Stimulated activated CD4-positive, alpha-beta T cell treated with anti-CD3 and anti-CD28 coated beads, Interleukin-1b, Interleukin-23, amount 100 ng/mL, for 4 hours (primary cell): ENCODE data around the gene CDK5RAP3.
"Not testable (repeated sequence)": the region's sequence is repeated elsewhere in the genome, so short reads cannot be mapped to it uniquely, and the experiment has no call there.

ENCODE experiments used
- DNase-seq, 2 donors: peaks; one replicate each; pipeline ENCODE4 v3.0.0-alpha.2; 2020; ENCODE audit warnings: low read depth in 2 of 2

CDK5RAP3 gene

DNA sequence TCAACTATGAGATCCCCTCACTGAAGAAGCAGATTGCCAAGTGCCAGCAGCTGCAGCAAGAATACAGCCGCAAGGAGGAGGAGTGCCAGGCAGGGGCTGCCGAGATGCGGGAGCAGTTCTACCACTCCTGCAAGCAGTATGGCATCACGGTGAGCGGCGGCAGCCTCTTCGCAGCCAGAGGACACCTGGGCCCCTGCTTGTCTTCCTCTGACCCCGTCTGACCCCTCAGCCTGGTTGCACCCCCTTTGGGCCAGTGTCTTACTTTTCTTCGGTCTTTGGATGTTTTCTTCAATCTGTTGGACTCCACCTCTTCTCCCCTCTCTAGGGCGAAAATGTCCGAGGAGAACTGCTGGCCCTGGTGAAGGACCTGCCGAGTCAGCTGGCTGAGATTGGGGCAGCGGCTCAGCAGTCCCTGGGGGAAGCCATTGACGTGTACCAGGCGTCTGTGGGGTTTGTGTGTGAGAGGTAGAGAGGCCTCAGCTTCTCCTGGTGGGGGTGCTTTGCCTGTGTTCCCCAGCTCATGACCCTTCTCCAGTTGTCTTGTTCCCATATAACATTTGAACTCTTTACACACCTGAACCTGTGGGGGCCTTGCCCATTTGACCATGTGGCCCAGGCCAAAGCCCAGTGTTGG is 4.4 kb downstream of the CDK5RAP3 start:
- no peak for DNase-seq

DNA sequence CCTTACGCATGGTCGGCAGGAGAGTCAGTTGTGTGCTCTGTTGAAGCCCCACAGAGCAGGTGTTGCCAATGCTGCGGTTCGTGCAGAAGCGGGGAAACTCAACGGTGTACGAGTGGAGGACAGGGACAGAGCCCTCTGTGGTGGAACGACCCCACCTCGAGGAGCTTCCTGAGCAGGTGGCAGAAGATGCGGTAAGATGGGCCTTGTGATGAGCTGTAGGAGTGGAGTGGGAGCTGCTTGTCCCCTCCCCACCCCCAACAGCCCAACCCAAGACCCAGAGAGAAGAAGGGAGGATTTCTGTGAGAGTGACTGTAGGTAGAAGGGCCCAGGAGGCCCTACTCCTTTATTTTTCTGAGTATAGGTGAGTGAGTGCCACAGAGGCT is 4.9 kb downstream of the CDK5RAP3 start:
- DNase-seq = no peak

DNA sequence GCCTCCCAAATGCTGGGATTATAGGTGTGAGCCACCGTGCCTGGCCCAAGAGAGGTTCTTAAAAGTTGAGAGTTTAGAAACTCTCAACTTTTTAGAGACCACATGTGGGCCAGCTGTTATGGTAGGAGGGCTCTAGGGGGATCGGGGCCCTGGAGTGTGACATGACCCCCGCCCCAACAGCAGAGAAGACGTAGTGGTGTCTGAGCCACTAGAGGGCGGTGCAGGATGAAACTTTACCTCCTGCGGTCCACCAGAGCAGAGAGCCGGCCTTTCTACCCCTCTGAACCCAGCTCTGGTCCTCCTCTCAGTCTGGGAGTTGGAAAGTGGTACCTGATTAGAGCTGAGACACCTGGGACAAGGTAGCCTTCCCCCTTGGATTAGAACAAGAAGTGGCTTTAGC is 7.4 kb downstream of the CDK5RAP3 start:
- DNase-seq = peak; percentile 22 to 25

- no peak for DNase-seq
Measured at GRCh38 chr17:47980541-47980940, 9.6 kb downstream of the CDK5RAP3 start.

GRCh38 chr17:47981462-47981861 is 10.5 kb downstream of the CDK5RAP3 start:
- DNase-seq = no peak

GRCh38 chr17:47982091-47982617 is 11.2 kb downstream of the CDK5RAP3 start:
- DNase-seq = no peak

DNA sequence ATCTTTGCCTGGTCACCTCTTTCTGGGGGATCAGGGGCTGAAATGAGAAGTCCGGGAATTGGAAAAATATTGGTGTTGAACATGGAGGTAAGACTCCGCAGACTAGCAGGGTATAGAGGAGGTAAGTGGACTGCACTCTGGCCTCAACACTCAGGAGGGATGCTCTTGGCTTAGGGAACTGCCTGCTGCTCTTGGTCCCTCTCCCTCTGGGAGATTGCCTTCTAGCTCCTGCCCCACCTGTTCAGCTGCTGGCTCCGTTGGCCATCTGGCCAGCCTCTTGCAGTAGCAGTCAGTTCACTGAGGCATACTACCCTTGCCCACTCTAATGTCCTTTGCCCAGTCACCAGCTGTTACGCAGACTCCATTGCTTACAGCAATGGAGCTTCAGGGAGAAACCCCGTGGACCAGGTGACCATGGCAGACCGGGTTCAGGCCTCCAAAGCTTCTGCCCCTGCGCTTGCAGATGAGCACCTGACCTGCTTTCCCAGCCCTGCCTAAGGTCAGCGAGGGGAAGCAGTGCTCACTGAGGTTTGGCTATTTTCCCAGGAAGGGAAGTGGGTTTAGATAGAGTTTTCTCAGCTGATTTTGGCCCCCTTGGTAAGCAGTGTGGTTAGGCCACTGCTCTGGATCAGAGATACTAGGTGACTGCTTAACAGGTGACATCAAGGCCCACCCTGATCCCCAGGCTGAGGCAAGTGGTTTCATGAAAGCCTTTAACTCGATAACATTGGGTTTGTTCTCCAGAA is 11.9 kb downstream of the CDK5RAP3 start:
- DNase-seq = no peak

DNA sequence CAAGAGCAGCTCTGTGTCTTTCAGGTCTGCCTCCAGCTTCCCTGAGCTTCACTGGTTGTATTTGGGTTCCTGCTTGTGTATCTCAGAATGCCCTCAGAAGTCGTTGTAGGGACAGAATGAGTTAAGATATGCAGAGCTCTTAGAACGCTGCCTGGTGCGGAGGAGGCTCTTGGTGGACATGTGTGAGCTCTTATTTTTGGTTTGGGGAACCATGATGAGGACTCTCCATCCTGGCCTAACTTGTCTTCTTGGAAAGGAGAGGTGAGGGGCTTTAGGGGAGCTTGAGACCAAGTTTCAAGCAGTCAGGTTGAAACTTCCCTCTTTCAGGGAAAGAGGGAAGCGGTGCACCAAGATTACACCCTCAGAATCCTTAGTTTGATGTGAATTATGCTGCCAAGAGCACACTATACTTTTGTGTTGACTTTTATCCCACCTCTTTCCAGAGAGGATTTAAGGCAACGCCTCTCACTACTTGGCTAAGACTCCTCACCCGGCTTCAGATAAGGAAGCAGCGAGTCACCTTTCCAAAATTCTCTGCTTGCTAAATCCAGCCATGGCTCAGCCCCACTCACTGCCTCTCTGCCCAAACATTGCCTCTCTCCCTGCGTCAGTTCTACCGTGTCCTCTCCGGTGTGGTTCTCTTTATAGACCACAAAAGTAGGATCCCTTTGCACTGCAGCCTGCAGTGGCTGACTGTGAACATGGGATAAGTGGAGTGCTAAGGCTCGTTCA is 12.7 kb downstream of the CDK5RAP3 start:
- DNase-seq = no peak

- DNase-seq = no peak
Measured at GRCh38 chr17:47986520-47986919, 15.6 kb downstream of the CDK5RAP3 start.

DNA sequence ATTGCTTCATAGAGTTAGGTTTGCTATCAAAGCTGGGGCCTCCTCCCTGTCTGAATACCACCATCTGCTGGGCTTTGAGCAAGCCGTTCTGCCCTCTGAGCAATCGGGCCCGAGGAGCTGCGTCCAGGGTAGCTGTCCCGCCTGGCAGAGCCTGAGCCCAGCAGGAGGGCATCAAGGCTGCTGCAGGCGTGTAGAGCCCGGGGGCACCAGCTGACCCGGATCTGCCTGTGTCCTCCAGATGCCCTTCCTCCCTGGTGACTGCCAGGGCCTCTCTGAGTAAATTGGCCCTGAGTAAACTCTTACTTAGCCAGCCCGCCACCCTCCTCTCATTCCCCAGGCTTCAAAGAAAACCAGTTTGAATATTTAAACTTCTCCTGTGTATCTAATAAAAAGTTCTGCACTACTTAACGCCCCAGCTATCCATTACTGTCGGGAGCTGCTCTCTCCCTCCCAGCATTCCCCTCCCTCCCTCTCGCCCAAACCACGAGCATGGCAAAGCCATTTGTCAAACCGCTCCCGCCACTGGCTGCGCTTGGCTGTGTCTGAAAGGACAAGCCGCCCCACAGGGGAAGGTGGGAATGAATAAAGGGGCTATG is 16.4 kb downstream of the CDK5RAP3 start:
- DNase-seq = no peak

DNA sequence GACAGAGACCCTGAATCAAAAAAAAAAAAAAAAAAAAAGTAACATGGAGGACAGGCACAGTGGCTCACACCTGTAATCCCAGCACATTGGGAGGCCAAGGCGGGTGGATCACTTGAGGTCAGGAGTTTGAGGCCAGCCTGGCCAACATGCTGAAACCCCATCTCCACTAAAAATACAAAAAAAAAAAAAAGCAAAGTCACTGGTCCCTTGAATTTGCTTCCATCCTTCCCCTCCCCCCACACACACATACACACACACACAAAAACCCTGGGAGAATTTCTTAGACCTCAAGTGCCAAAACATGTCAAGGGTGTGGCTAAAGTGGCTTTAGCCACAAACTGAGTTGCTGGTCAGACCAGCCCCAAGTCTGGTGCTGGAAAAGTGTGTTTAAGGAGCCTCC is 17.5 kb downstream of the CDK5RAP3 start:
- DNase-seq = not testable (repeated sequence)

DNA sequence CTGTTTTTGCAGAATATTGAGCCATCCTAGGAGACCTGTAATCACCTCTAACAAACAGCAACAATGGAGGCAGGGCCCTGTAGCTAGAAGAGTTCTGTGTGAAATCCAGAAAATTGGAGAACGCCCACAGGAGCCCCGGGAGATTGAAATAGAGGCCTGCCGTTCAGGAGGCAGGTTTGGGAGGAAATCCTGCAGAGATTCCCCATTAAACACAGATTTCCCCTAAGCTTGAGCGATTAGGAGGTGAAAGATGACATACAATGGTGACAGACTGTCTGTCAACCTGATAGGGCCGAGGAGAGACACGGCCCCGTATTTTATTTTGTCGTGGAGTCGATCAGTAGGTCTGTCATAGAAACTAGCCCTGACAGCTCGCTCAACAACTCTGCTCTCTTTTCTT is 18.2 kb downstream of the CDK5RAP3 start:
- no peak for DNase-seq

DNA sequence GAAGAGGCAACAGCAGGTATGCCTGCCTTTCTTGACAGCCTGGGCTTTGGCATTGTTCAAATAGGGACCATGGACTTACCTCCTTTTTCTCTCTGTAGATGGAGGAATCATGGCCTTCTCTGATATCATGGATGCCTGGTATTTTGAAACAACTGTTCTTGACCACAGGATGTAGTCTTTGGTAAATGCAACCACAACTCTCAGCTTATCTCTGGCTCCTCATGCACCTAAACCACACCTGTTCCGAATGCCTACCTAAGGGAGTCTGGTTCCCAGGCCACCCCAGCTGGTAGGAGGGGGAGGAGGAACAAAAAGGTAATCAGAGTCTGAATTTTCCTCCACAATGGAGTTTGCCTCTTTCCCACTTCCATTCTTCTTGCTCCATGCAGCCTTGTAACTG is 18.8 kb downstream of the CDK5RAP3 start:
- no peak for DNase-seq

DNA sequence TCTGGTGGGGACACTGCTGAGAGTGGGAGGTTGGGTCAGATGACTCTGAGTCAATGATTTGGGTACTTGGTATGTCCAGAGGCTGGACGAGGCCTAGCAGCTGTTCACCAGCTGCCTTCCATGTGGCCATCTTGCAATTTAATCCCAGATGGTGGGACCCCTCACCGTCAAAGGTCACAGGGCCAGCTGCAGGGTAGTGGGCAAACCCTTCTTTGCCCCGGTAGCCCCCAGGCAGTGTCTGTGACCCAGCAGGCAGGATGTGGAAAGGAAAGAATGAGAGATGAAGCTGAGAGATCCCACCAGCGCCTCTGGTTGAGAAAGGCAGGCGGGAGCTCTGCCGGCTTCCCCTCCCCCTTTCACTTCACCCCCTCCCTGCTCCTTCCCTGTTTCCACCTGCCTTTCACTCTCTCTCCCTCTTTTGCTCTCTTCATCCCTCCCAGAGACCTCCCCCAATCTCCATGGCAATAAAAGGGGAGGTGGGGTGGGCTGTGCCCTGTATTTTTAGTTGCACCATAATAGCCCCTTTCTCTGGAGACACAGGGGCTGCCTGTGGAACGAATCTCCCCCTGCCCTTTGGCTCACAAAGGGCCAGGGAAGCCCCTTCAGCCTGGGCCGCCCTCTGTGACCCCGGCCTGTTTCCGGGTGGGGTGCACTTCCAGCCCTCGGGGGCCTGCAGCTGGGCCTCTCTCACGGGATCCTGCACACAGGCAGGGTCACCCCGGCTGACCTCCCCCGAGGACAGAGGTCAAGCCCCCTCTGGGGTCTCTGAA is 20.2 kb downstream of the CDK5RAP3 start:
- DNase-seq = no peak

DNA sequence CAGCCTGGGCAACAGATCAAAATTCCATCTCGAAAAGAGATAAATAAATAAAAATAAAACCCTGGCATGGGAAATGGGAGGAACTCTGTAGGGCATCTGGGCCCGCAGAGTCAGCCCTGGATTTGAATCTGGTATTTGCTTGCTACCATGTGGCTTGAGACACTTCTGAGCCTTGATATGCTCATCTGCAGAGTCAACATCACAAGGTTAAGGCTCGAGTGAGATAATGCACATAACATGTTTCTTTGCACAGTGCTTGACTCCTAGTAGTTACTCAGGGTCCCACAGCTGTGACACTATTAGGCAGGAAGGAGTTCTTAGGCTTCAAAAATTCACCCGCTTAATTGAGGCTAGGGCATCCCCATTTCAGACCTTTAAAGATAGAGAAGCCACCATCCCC is 21.3 kb downstream of the CDK5RAP3 start:
- DNase-seq = no peak

DNA sequence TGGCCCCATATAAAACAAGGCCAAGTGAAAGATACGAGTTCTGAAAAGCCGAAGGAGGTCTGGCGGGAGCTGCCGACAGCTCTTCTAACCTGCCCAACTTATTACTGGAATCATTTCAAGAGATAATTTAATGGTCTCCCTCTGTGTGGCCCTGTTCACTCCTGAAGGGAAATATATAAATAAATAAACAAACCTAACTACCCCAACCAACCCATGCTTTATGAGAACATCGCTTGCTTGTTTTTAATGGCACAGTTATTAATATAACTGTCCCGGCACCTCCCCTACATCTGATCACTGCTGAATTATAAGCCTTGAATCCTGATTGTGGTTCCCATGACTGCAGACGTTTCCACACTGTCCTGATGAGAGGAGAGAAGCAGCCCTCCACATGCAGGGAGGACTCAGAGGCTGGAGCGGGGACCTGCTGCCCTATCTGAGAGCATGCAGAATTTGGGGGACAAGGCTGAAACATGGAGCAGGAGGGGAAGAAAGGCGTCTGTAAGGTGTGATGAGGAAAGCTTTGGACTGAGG is 22.2 kb downstream of the CDK5RAP3 start:
- DNase-seq = no peak

- DNase-seq = no peak
Measured at GRCh38 chr17:47993964-47994363, 23.1 kb downstream of the CDK5RAP3 start.

DNA sequence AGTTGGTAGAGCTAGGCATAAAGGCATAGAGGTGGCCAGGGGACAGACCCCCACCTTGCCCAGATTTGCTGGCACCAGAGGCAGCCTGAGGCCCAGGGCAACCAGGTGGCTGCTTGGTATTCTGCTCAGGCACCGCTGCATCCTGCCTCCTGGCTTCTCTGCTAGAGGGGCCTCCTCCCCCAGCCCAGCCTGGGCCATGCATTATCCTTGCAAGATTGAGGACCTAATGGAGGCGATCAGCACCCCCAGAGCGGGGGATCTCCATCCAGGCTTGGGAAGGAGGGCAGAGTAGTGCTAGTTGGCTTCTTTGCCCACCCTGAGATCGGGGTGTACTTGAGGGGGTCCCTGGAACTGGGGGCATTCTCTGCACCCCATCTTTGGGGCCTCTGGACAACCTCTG is 23.8 kb downstream of the CDK5RAP3 start:
- DNase-seq = no peak

- DNase-seq = no peak
Measured at GRCh38 chr17:47995241-47995935, 24.5 kb downstream of the CDK5RAP3 start.

DNA sequence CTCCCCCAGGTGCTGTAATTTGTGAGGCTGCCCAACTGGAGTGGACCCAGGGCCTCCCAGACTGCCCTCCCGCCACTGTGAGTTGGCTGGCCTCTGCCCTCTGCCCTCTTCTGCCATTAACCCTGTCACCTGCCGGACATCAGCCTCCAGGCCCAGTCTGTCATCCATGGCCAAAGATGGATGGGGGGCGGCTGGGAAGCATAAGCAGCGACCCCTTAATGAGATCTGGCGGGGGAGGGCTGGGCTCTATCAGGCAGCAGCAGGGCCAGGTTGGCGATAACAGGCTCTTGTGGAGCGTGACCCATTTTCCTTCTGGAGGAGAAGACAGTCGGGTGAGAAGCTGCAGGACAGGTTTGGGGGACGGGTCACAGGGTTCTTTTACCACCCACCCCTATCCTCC is 25.3 kb downstream of the CDK5RAP3 start:
- no peak for DNase-seq

GRCh38 chr17:47997586-47997985 is 26.7 kb downstream of the CDK5RAP3 start:
- no peak for DNase-seq
